HepG2 (cell line): ENCODE measurements around the gene USF1. TPM values are rescaled to one million over a fixed set of nuclear protein-coding genes. Genes with fewer than 3 reads are reported as not detected.

ENCODE experiments used
- DNMT1 ChIP-seq: sonication (generic); formaldehyde crosslinking; IDR thresholded peaks from 2 replicates; pipeline ENCODE4 v1.5.1; 2020; ENCODE audit warnings: mild to moderate bottlenecking, missing genetic modification reagents
- ELF3 ChIP-seq: IDR thresholded peaks from 2 replicates; pipeline ENCODE4 v1.6.1; 2016; ENCODE audit warnings: missing genetic modification reagents, missing compliant biosample characterization
- FOXO1 ChIP-seq: sonication (generic); formaldehyde crosslinking; IDR thresholded peaks from 2 replicates; pipeline ENCODE4 v1.4.0; 2020; ENCODE audit warnings: missing genetic modification reagents
- PCBP1 ChIP-seq: fragments of 200-400 bp; formaldehyde crosslinking; IDR thresholded peaks from 2 replicates; pipeline ENCODE4 v1.6.1; 2017; ENCODE audit warnings: mild to moderate bottlenecking, low read depth, low read length, borderline replicate concordance
- POLR2A ChIP-seq, 2 experiments: IDR thresholded peaks; 2 replicates each; pipeline ENCODE4 v1.6.1; 2011; ENCODE audit warnings: low read depth in 2 of 2, low read length in 2 of 2, mild to moderate bottlenecking in 1 of 2, moderate library complexity in 1 of 2; ENCODE audit not compliant: insufficient read depth in 1 of 2
- PPARG ChIP-seq: conservative IDR thresholded peaks from 2 replicates; pipeline ENCODE4 v1.6.1; 2016; ENCODE audit warnings: missing biosample characterization, missing genetic modification reagents
- RORA ChIP-seq: sonication (generic); formaldehyde crosslinking; IDR thresholded peaks from 2 replicates; pipeline ENCODE4 v1.5.0; 2020; ENCODE audit warnings: mild to moderate bottlenecking, missing genetic modification reagents, moderate library complexity
- TEAD3 ChIP-seq: optimal IDR thresholded peaks from 2 replicates; pipeline ENCODE3; 2016; ENCODE audit warnings: borderline replicate concordance
- ZNF335 ChIP-seq: sonication (generic); formaldehyde crosslinking; IDR thresholded peaks from 2 replicates; pipeline ENCODE4 v1.4.0; 2020; ENCODE audit warnings: missing genetic modification reagents
- ZNF557 ChIP-seq: sonication (generic); formaldehyde crosslinking; IDR thresholded peaks from 2 replicates; pipeline ENCODE4 v1.4.0; 2020; ENCODE audit warnings: missing genetic modification reagents
- ZNF891 ChIP-seq: sonication (generic); formaldehyde crosslinking; IDR thresholded peaks from 2 replicates; pipeline ENCODE4 v1.5.0; 2020; ENCODE audit warnings: mild to moderate bottlenecking, missing genetic modification reagents
- ZSCAN20 ChIP-seq: sonication (generic); formaldehyde crosslinking; IDR thresholded peaks from 2 replicates; pipeline ENCODE4 v1.4.0; 2020; ENCODE audit warnings: missing genetic modification reagents, mild to moderate bottlenecking, borderline replicate concordance
- polyA plus RNA-seq, 8 experiments: library from polyadenylated mRNA; depleted of rRNA in 3 of 8; stranded (reverse) in 7 of 8; unstranded in 1 of 8; fragments of >200 nt; fragmentation: Illumina TruSeq in 4 of 8; extraction: Trizol in 4 of 8; gene quantifications; 2 replicates each; pipeline versions ENCODE4 v1.2.1 to v1.2.3, GENCODE V29; 2011 to 2016; ENCODE audit warnings: low read depth in 4 of 8, missing spikeins in 1 of 8, mixed read lengths in 1 of 8; ENCODE audit not compliant: insufficient read depth in 1 of 8
- total RNA-seq, 5 experiments: library from RNA; depleted of rRNA; stranded (reverse); fragments of >200 nt; fragmentation: Illumina TruSeq; extraction: Trizol; gene quantifications; 2 replicates each; pipeline ENCODE4 v1.2.3, GENCODE V29; 2016; ENCODE audit warnings: low read depth in 1 of 5
- TF ChIP-seq, protein P1 (sequence below): IDR thresholded peaks from 2 replicates; pipeline ENCODE4 v1.6.1; 2012; ENCODE audit warnings: inconsistent platforms
- TF ChIP-seq, protein P2 (sequence below): sonication (generic); formaldehyde crosslinking; IDR thresholded peaks from 2 replicates; pipeline ENCODE4 v1.4.0; 2020; ENCODE audit warnings: missing genetic modification reagents
- TF ChIP-seq, protein P3 (sequence below): sonication (generic); formaldehyde crosslinking; IDR thresholded peaks from 2 replicates; pipeline ENCODE4 v1.4.0; 2020; ENCODE audit warnings: missing genetic modification reagents
- TF ChIP-seq, protein P4 (sequence below): sonication (generic); formaldehyde crosslinking; IDR thresholded peaks from 2 replicates; pipeline ENCODE4 v1.4.0; 2020; ENCODE audit warnings: missing genetic modification reagents, low read depth, mild to moderate bottlenecking, borderline replicate concordance
- TF ChIP-seq, protein P5 (sequence below): sonication (generic); formaldehyde crosslinking; IDR thresholded peaks from 2 replicates; pipeline ENCODE4 v1.8.0; 2023; ENCODE audit warnings: mild to moderate bottlenecking, missing genetic modification reagents
- TF ChIP-seq, protein P6 (sequence below): sonication (generic); formaldehyde crosslinking; IDR thresholded peaks from 2 replicates; pipeline ENCODE4 v1.5.0; 2020; ENCODE audit warnings: missing genetic modification reagents

The USF1 gene
- total and polyA plus RNA-seq, 2 of the 13 experiments (the other 11 are each of a cell fraction or from before 2014, with no cell fraction given) = 26.9 to 39.4 TPM

DNA sequence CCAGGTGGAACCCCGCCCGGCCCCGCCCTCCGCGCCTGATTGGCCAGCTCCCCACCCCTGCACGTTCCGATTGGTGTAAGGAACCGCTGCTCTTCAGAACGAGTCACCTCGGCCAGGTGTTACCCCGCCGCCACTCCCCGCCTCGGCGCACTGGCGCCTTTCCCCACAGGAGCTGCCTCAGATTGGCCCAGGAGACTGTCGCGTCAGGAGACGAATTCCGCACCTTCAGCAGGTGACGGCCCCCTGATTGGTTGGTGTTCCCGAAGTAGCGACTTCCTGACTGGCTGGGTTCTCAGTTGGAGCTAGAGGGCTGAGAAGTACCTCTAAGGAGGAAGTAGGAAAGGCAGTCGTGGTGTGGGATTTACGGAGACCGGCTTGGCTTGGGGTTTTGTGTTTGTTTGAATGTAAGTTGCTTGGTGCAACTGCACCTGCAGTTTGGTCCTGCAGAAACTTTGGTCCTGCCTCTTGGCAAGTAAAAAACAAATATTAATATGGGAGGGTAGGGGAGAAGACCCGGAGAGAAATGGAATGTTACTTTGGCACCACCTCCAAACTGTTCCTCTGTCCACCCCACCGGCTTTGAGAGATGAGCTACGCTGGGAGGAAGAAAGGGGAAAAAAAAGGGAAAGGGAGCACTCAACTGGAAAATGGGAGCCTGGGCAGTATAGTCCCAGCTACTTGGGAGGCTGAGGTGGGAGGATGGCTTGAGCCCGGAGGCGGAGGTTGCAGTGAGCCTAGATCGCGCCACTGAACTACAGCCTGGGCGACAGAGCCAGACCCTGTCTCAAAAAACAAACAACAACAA lies 24.4 kb downstream of the USF1 start (continued):
- TF ChIP-seq, protein P1, sequence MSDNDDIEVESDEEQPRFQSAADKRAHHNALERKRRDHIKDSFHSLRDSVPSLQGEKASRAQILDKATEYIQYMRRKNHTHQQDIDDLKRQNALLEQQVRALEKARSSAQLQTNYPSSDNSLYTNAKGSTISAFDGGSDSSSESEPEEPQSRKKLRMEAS = peak; percentile 70; the same call in 1 of the 2 replicates
- TF ChIP-seq ZSCAN20 (CRISPR knock-in tag) (no peak), ZNF891 (CRISPR knock-in tag) (0 out of 2 replicates have a peak, but pooled peaks have one; percentile 12), DNMT1 (CRISPR knock-in tag) (no peak), ZNF557 (CRISPR knock-in tag) (peak; percentile 72; the same call in 1 of the 2 replicates), PPARG (no peak), TEAD3 (CRISPR knock-in tag) (peak; percentile 55), POLR2A (IDR thresholded peaks at IDR 0.05; ENCODE audit: insufficient read depth in 1 of 2, low read depth in 2 of 2, low read length in 2 of 2) (peak; percentile 54 to 79), ZNF335 (CRISPR knock-in tag) (peak; percentile 48), RORA (no peak), FOXO1 (no peak), ELF3 (CRISPR knock-in tag) (peak; percentile 63), PCBP1 (no peak)
- TF ChIP-seq, protein P2, sequence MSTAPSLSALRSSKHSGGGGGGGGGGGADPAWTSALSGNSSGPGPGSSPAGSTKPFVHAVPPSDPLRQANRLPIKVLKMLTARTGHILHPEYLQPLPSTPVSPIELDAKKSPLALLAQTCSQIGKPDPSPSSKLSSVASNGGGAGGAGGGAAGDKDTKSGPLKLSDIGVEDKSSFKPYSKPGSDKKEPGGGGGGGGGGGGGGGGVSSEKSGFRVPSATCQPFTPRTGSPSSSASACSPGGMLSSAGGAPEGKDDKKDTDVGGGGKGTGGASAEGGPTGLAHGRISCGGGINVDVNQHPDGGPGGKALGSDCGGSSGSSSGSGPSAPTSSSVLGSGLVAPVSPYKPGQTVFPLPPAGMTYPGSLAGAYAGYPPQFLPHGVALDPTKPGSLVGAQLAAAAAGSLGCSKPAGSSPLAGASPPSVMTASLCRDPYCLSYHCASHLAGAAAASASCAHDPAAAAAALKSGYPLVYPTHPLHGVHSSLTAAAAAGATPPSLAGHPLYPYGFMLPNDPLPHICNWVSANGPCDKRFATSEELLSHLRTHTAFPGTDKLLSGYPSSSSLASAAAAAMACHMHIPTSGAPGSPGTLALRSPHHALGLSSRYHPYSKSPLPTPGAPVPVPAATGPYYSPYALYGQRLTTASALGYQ (CRISPR knock-in tag) = 0 out of 2 replicates have a peak, but pooled peaks have one; percentile 53
- TF ChIP-seq, protein P3, sequence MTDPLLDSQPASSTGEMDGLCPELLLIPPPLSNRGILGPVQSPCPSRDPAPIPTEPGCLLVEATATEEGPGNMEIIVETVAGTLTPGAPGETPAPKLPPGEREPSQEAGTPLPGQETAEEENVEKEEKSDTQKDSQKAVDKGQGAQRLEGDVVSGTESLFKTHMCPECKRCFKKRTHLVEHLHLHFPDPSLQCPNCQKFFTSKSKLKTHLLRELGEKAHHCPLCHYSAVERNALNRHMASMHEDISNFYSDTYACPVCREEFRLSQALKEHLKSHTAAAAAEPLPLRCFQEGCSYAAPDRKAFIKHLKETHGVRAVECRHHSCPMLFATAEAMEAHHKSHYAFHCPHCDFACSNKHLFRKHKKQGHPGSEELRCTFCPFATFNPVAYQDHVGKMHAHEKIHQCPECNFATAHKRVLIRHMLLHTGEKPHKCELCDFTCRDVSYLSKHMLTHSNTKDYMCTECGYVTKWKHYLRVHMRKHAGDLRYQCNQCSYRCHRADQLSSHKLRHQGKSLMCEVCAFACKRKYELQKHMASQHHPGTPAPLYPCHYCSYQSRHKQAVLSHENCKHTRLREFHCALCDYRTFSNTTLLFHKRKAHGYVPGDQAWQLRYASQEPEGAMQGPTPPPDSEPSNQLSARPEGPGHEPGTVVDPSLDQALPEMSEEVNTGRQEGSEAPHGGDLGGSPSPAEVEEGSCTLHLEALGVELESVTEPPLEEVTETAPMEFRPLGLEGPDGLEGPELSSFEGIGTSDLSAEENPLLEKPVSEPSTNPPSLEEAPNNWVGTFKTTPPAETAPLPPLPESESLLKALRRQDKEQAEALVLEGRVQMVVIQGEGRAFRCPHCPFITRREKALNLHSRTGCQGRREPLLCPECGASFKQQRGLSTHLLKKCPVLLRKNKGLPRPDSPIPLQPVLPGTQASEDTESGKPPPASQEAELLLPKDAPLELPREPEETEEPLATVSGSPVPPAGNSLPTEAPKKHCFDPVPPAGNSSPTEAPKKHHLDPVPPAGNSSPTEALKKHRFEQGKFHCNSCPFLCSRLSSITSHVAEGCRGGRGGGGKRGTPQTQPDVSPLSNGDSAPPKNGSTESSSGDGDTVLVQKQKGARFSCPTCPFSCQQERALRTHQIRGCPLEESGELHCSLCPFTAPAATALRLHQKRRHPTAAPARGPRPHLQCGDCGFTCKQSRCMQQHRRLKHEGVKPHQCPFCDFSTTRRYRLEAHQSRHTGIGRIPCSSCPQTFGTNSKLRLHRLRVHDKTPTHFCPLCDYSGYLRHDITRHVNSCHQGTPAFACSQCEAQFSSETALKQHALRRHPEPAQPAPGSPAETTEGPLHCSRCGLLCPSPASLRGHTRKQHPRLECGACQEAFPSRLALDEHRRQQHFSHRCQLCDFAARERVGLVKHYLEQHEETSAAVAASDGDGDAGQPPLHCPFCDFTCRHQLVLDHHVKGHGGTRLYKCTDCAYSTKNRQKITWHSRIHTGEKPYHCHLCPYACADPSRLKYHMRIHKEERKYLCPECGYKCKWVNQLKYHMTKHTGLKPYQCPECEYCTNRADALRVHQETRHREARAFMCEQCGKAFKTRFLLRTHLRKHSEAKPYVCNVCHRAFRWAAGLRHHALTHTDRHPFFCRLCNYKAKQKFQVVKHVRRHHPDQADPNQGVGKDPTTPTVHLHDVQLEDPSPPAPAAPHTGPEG = 0 out of 2 replicates have a peak, but pooled peaks have one; percentile 50
- TF ChIP-seq, protein P4, sequence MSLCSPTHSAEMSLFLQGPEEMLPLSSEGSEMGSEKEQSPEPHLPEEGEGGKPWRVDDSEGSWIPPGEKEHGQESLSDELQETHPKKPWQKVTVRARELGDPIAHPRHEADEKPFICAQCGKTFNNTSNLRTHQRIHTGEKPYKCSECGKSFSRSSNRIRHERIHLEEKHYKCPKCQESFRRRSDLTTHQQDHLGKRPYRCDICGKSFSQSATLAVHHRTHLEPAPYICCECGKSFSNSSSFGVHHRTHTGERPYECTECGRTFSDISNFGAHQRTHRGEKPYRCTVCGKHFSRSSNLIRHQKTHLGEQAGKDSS (CRISPR knock-in tag) = 0 out of 2 replicates have a peak, but pooled peaks have one; percentile 0
- TF ChIP-seq, protein P5, sequence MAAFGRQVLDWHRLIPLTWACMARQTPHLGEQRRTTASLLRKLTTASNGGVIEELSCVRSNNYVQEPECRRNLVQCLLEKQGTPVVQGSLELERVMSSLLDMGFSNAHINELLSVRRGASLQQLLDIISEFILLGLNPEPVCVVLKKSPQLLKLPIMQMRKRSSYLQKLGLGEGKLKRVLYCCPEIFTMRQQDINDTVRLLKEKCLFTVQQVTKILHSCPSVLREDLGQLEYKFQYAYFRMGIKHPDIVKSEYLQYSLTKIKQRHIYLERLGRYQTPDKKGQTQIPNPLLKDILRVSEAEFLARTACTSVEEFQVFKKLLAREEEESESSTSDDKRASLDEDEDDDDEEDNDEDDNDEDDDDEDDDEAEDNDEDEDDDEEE (CRISPR knock-in tag) = peak; percentile 73; the same call in 1 of the 2 replicates
- TF ChIP-seq, protein P6, sequence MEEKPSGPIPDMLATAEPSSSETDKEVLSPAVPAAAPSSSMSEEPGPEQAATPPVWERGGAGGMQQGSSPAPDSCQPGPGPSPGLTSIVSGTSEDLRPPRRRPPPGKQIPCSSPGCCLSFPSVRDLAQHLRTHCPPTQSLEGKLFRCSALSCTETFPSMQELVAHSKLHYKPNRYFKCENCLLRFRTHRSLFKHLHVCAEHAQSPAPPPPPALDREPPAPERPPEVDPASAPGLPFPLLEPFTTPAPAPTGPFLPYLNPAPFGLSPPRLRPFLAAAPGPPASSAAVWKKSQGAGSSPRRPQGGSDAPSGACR (CRISPR knock-in tag) = no peak
